Measurements from ENCODE around the gene CYB561D1. TPM values are rescaled to one million over a fixed set of nuclear protein-coding genes. Genes with fewer than 3 reads are reported as not detected.

CYB561D1 gene
- total and polyA plus RNA-seq, 4 donors = 1.3 to 2.8 (median 2.0) TPM

DNA sequence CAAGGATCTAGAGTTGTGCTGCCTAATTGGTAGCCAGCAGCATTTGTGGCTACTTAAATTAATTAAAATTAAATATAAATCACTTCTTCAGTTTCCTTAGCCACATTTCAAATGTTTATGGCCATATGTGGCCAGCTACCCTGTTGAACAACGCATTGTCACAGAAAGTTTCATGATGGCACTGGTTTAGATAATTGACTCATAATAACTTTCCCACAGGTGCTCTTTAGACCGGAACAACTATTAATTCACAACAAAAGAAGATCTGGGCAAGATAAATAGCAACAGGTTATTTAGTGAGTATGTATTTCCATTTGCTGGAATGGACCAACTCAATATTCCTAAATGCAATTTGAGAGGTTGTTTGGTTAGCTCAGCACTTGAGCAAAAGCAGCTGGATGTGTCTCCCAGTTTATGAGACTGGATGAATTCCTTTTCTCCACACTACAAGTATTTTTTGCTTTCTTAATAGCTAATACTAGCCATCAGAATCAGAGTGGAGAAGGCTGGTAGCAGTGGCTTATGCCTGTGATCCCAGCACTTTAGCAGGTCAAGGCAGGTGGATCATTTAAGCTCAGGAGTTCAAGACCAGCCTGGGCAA, 19.3 kb downstream of the CYB561D1 start:
- 92% methylated on average over 2 of the region's 2 CpGs for WGBS
- no peaks in the 10 kb centered on the region for H3K27me3 ChIP-seq (ENCODE audit: control insufficient read depth in 4 of 4, insufficient read depth in 4 of 4, low read length in 3 of 4)
- H3K4me1 ChIP-seq (ENCODE audit: control insufficient read depth in 4 of 4, insufficient read depth in 4 of 4, low read length in 3 of 4) = peaks cover 3 to 19% (median 9%) of the 10 kb centered on the region in 4 donors
- H3K27ac ChIP-seq (ENCODE audit: low read depth in 1 of 2, low read length in 2 of 2) = no peak overlapping the region
- no peaks in the 10 kb centered on the region for H3K9me3 ChIP-seq (ENCODE audit: control insufficient read depth in 4 of 4, low read length in 3 of 4)
- no peaks in the 10 kb centered on the region for H3K36me3 ChIP-seq (ENCODE audit: control insufficient read depth in 4 of 4, insufficient read depth in 3 of 4, low read depth in 1 of 4, low read length in 3 of 4)
- H3K9ac ChIP-seq (ENCODE audit: low read depth in 1 of 2, low read length in 2 of 2) = no peak overlapping the region
- H3K4me3 ChIP-seq (ENCODE audit: low read depth in 1 of 3, low read length in 3 of 3) = no peak overlapping the region
- DNase-seq (ENCODE audit: low spot score) = no peak
- TF ChIP-seq, protein P1, sequence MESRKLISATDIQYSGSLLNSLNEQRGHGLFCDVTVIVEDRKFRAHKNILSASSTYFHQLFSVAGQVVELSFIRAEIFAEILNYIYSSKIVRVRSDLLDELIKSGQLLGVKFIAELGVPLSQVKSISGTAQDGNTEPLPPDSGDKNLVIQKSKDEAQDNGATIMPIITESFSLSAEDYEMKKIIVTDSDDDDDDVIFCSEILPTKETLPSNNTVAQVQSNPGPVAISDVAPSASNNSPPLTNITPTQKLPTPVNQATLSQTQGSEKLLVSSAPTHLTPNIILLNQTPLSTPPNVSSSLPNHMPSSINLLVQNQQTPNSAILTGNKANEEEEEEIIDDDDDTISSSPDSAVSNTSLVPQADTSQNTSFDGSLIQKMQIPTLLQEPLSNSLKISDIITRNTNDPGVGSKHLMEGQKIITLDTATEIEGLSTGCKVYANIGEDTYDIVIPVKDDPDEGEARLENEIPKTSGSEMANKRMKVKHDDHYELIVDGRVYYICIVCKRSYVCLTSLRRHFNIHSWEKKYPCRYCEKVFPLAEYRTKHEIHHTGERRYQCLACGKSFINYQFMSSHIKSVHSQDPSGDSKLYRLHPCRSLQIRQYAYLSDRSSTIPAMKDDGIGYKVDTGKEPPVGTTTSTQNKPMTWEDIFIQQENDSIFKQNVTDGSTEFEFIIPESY (IDR thresholded peaks at IDR 0.05) = no peak
- TF ChIP-seq FOXA1 (IDR thresholded peaks at IDR 0.05) (no peak), GABPA (IDR thresholded peaks at IDR 0.05 in 1 of 2, conservative IDR thresholded peaks at IDR 0.05 in 1 of 2) (no peak), YY1 (IDR thresholded peaks at IDR 0.05) (no peak), HNF4G (IDR thresholded peaks at IDR 0.05) (no peak), SP1 (IDR thresholded peaks at IDR 0.05) (no peak), TAF1 (conservative IDR thresholded peaks at IDR 0.05) (no peak), RAD21 (IDR thresholded peaks at IDR 0.05) (no peak), JUND (IDR thresholded peaks at IDR 0.05) (no peak), EGR1 (IDR thresholded peaks at IDR 0.05; ENCODE audit: low read depth in 2 of 2) (no peak), HNF4A (conservative IDR thresholded peaks at IDR 0.05) (no peak)
- TF ChIP-seq, protein P2, sequence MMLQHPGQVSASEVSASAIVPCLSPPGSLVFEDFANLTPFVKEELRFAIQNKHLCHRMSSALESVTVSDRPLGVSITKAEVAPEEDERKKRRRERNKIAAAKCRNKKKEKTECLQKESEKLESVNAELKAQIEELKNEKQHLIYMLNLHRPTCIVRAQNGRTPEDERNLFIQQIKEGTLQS (IDR thresholded peaks at IDR 0.05) = no peak
- TF ChIP-seq, protein P3, sequence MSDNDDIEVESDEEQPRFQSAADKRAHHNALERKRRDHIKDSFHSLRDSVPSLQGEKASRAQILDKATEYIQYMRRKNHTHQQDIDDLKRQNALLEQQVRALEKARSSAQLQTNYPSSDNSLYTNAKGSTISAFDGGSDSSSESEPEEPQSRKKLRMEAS (IDR thresholded peaks at IDR 0.05) = no peak
- TF ChIP-seq, protein P4, sequence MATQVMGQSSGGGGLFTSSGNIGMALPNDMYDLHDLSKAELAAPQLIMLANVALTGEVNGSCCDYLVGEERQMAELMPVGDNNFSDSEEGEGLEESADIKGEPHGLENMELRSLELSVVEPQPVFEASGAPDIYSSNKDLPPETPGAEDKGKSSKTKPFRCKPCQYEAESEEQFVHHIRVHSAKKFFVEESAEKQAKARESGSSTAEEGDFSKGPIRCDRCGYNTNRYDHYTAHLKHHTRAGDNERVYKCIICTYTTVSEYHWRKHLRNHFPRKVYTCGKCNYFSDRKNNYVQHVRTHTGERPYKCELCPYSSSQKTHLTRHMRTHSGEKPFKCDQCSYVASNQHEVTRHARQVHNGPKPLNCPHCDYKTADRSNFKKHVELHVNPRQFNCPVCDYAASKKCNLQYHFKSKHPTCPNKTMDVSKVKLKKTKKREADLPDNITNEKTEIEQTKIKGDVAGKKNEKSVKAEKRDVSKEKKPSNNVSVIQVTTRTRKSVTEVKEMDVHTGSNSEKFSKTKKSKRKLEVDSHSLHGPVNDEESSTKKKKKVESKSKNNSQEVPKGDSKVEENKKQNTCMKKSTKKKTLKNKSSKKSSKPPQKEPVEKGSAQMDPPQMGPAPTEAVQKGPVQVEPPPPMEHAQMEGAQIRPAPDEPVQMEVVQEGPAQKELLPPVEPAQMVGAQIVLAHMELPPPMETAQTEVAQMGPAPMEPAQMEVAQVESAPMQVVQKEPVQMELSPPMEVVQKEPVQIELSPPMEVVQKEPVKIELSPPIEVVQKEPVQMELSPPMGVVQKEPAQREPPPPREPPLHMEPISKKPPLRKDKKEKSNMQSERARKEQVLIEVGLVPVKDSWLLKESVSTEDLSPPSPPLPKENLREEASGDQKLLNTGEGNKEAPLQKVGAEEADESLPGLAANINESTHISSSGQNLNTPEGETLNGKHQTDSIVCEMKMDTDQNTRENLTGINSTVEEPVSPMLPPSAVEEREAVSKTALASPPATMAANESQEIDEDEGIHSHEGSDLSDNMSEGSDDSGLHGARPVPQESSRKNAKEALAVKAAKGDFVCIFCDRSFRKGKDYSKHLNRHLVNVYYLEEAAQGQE (IDR thresholded peaks at IDR 0.05) = no peak

DNA sequence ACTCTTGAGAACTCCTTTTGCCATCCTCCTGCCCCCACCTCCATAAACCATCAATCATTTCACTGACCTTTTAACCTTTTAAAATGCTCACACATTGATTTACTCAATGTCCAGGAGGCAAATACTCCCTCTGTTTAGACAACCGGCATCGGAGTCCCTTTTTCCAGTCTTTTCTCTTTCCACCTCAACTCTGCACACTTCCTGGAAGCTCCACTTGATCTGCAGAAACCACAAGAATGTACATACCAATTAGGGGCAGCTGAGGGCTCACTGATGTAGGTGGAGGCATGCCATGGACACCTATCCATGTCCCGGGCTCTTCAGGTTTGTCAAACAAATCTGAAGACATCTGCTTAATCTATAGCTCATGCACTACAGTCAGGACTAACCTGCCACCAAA, 21.0 kb downstream of the CYB561D1 start:
- DNase-seq (ENCODE audit: low spot score) = no peak
- TF ChIP-seq HNF4G (IDR thresholded peaks at IDR 0.05) (no peak), FOXA1 (IDR thresholded peaks at IDR 0.05) (no peak), EGR1 (IDR thresholded peaks at IDR 0.05; ENCODE audit: low read depth in 2 of 2) (no peak), RAD21 (IDR thresholded peaks at IDR 0.05) (no peak), HNF4A (conservative IDR thresholded peaks at IDR 0.05) (no peak), YY1 (IDR thresholded peaks at IDR 0.05) (no peak), FOXA2 (IDR thresholded peaks at IDR 0.05) (no peak), NR2F2 (IDR thresholded peaks at IDR 0.05) (no peak), TAF1 (conservative IDR thresholded peaks at IDR 0.05) (no peak), RXRA (IDR thresholded peaks at IDR 0.05) (no peak), SP1 (IDR thresholded peaks at IDR 0.05) (no peak), JUND (IDR thresholded peaks at IDR 0.05) (no peak)
- TF ChIP-seq, protein P3 (IDR thresholded peaks at IDR 0.05) = no peak
- TF ChIP-seq, protein P1 (IDR thresholded peaks at IDR 0.05) = no peak
- TF ChIP-seq, protein P4 (IDR thresholded peaks at IDR 0.05) = no peak
- TF ChIP-seq, protein P2 (IDR thresholded peaks at IDR 0.05) = no peak

More for the DNA sequence above, 21.0 kb downstream of the CYB561D1 start:
- WGBS = 68% methylated on average over 3 of the region's 3 CpGs
- no peak overlapping the region for H3K27ac ChIP-seq (ENCODE audit: low read depth in 1 of 2, low read length in 2 of 2)
- H3K4me3 ChIP-seq (ENCODE audit: low read depth in 1 of 3, low read length in 3 of 3) = no peak overlapping the region
- H3K9ac ChIP-seq (ENCODE audit: low read depth in 1 of 2, low read length in 2 of 2) = no peak overlapping the region
- peaks cover 0 to 6% (median 5%) of the 10 kb centered on the region in 4 donors for H3K4me1 ChIP-seq (ENCODE audit: control insufficient read depth in 4 of 4, insufficient read depth in 4 of 4, low read length in 3 of 4)
- H3K36me3 ChIP-seq (ENCODE audit: control insufficient read depth in 4 of 4, insufficient read depth in 3 of 4, low read depth in 1 of 4, low read length in 3 of 4) = no peaks in the 10 kb centered on the region
- H3K9me3 ChIP-seq (ENCODE audit: control insufficient read depth in 4 of 4, low read length in 3 of 4) = no peaks in the 10 kb centered on the region
- H3K27me3 ChIP-seq (ENCODE audit: control insufficient read depth in 4 of 4, insufficient read depth in 4 of 4, low read length in 3 of 4) = no peaks in the 10 kb centered on the region
